Inflammatory macrophage treated with lipopolysaccharide for 1 hour (primary cell): ENCODE data around the gene ITGA11.
"Not testable (repeated sequence)": the region's sequence is repeated elsewhere in the genome, so short reads cannot be mapped to it uniquely, and the experiment has no call there.

Source experiments
- DNase-seq, 2 donors: peaks; one replicate each; pipeline ENCODE4 v3.0.0-alpha.2; 2020 to 2022

ITGA11 gene

GRCh38 chr15:68410466-68411342 is 21.3 kb downstream of the ITGA11 start:
- DNase-seq, result no peak

- no peak for DNase-seq
Observed at GRCh38 chr15:68409736-68410370, 22.1 kb downstream of the ITGA11 start.

- no peak for DNase-seq
Observed at GRCh38 chr15:68408971-68409370, 23.0 kb downstream of the ITGA11 start.

- DNase-seq, result no peak
Observed at GRCh38 chr15:68407886-68408881, 23.8 kb downstream of the ITGA11 start.

GRCh38 chr15:68407141-68407885 is 24.6 kb downstream of the ITGA11 start:
- no peak for DNase-seq

GRCh38 chr15:68405378-68406250 is 26.3 kb downstream of the ITGA11 start:
- no peak for DNase-seq

GRCh38 chr15:68404056-68404798 is 27.7 kb downstream of the ITGA11 start:
- DNase-seq, result no peak

- no peak for DNase-seq
Observed at GRCh38 chr15:68403161-68403941, 28.6 kb downstream of the ITGA11 start.

- no peak for DNase-seq
Observed at GRCh38 chr15:68402432-68403160, 29.4 kb downstream of the ITGA11 start.

GRCh38 chr15:68401496-68402431 is 30.2 kb downstream of the ITGA11 start:
- no peak for DNase-seq

GRCh38 chr15:68400066-68400456 is 31.9 kb downstream of the ITGA11 start:
- no peak for DNase-seq

GRCh38 chr15:68399096-68400065 is 32.6 kb downstream of the ITGA11 start:
- DNase-seq, result no peak

- not testable (repeated sequence) for DNase-seq
Observed at GRCh38 chr15:68397999-68398398, 34.0 kb downstream of the ITGA11 start.

- DNase-seq, result no peak
Observed at GRCh38 chr15:68396068-68396467, 35.9 kb downstream of the ITGA11 start.

GRCh38 chr15:68391121-68391520 is 40.8 kb downstream of the ITGA11 start:
- DNase-seq, result no peak
